Measurements from ENCODE around the gene ZSWIM4.

The ZSWIM4 gene

GRCh38 chr19:13876834-13877233, 81.6 kb downstream of the ZSWIM4 start, which contains the start of gene NANOS3:
Gene NANOS3 (plus strand): TSS chr19:13877134. CDS start chr19:13877249, 115 bp downstream.
- ATAC-seq: no peak

GRCh38 chr19:13877303-13877702, 82.1 kb downstream of the ZSWIM4 start:
- no peak for ATAC-seq

- ATAC-seq: peak; percentile 96 to 97
Measured at GRCh38 chr19:13880059-13881043, 85.1 kb downstream of the ZSWIM4 start.

GRCh38 chr19:13881251-13881691, 86.0 kb downstream of the ZSWIM4 start:
- ATAC-seq: no peak
